Measurements from ENCODE around the gene CSTB. TPM values are rescaled to one million over a fixed set of nuclear protein-coding genes. Genes with fewer than 3 reads are reported as not detected.

The CSTB gene
- total RNA-seq, 1 experiment from 2014 or later, result 48.2 TPM

GRCh38 chr21:43797925-43798715 lies 22.0 kb upstream of the CSTB start:
- in situ Hi-C loops (cut with HindIII; ENCODE audit: low pct_unique_long_range_greater_than_20kb, low sequenced_read_pairs), result no loop called here
- DNase-seq (ENCODE audit: low read depth, low spot score), result no peak

- in situ Hi-C loops (cut with HindIII; ENCODE audit: low pct_unique_long_range_greater_than_20kb, low sequenced_read_pairs), result no loop called here
- DNase-seq (ENCODE audit: low read depth, low spot score), result no peak
Measured at GRCh38 chr21:43797415-43797814, 21.3 kb upstream of the CSTB start.

GRCh38 chr21:43794857-43795256 lies 18.7 kb upstream of the CSTB start:
- no peak for DNase-seq (ENCODE audit: low read depth, low spot score)
- in situ Hi-C loops (cut with HindIII; ENCODE audit: low pct_unique_long_range_greater_than_20kb, low sequenced_read_pairs), result no loop called here

- in situ Hi-C loops (cut with HindIII; ENCODE audit: low pct_unique_long_range_greater_than_20kb, low sequenced_read_pairs), result no loop called here
- no peak for DNase-seq (ENCODE audit: low read depth, low spot score)
Measured at GRCh38 chr21:43794311-43794710, 18.2 kb upstream of the CSTB start.

GRCh38 chr21:43793243-43793642 lies 17.1 kb upstream of the CSTB start:
- in situ Hi-C loops (cut with HindIII; ENCODE audit: low pct_unique_long_range_greater_than_20kb, low sequenced_read_pairs), result no loop called here
- no peak for DNase-seq (ENCODE audit: low read depth, low spot score)

GRCh38 chr21:43792406-43792805 lies 16.3 kb upstream of the CSTB start:
- in situ Hi-C loops (cut with HindIII; ENCODE audit: low pct_unique_long_range_greater_than_20kb, low sequenced_read_pairs), result no loop called here
- no peak for DNase-seq (ENCODE audit: low read depth, low spot score)

GRCh38 chr21:43790010-43790524 lies 14.0 kb upstream of the CSTB start:
- DNase-seq (ENCODE audit: low read depth, low spot score), result no peak
- in situ Hi-C loops (cut with HindIII; ENCODE audit: low pct_unique_long_range_greater_than_20kb, low sequenced_read_pairs), result no loop called here

- peak; percentile 81 for DNase-seq (ENCODE audit: low read depth, low spot score)
- in situ Hi-C loops (cut with HindIII; ENCODE audit: low pct_unique_long_range_greater_than_20kb, low sequenced_read_pairs), result no loop called here
Measured at GRCh38 chr21:43789276-43790009, 13.3 kb upstream of the CSTB start, which contains the start of gene RRP1. Gene RRP1, plus strand, starts transcription at chr21:43789577. Its CDS starts 53 bp downstream, at chr21:43789630.

GRCh38 chr21:43786807-43787440 lies 10.8 kb upstream of the CSTB start:
- DNase-seq (ENCODE audit: low read depth, low spot score), result no peak
- in situ Hi-C loops (cut with HindIII; ENCODE audit: low pct_unique_long_range_greater_than_20kb, low sequenced_read_pairs), result no loop called here

GRCh38 chr21:43786300-43786806 lies 10.2 kb upstream of the CSTB start:
- no peak for DNase-seq (ENCODE audit: low read depth, low spot score)
- in situ Hi-C loops (cut with HindIII; ENCODE audit: low pct_unique_long_range_greater_than_20kb, low sequenced_read_pairs), result no loop called here

- DNase-seq (ENCODE audit: low read depth, low spot score), result no peak
- in situ Hi-C loops (cut with HindIII; ENCODE audit: low pct_unique_long_range_greater_than_20kb, low sequenced_read_pairs), result no loop called here
Measured at GRCh38 chr21:43785134-43785533, 9.0 kb upstream of the CSTB start.

- no peak for DNase-seq (ENCODE audit: low read depth, low spot score)
- in situ Hi-C loops (cut with HindIII; ENCODE audit: low pct_unique_long_range_greater_than_20kb, low sequenced_read_pairs), result no loop called here
Measured at GRCh38 chr21:43783098-43783700, 7.1 kb upstream of the CSTB start.

GRCh38 chr21:43782431-43783097 lies 6.5 kb upstream of the CSTB start:
- no peak for DNase-seq (ENCODE audit: low read depth, low spot score)

GRCh38 chr21:43781846-43782245 lies 5.7 kb upstream of the CSTB start:
- in situ Hi-C loops (cut with HindIII; ENCODE audit: low pct_unique_long_range_greater_than_20kb, low sequenced_read_pairs), result no loop called here
- no peak for DNase-seq (ENCODE audit: low read depth, low spot score)

More at GRCh38 chr21:43782431-43783097, 6.5 kb upstream of the CSTB start:
- in situ Hi-C loops (cut with HindIII; ENCODE audit: low pct_unique_long_range_greater_than_20kb, low sequenced_read_pairs), result no loop called here

- in situ Hi-C loops (cut with HindIII; ENCODE audit: low pct_unique_long_range_greater_than_20kb, low sequenced_read_pairs), result no loop called here
- no peak for DNase-seq (ENCODE audit: low read depth, low spot score)
Measured at GRCh38 chr21:43779660-43780059, 3.6 kb upstream of the CSTB start.

GRCh38 chr21:43778469-43779335 lies 2.6 kb upstream of the CSTB start:
- peak; percentile 55 for DNase-seq (ENCODE audit: low read depth, low spot score)
- in situ Hi-C loops (cut with HindIII; ENCODE audit: low pct_unique_long_range_greater_than_20kb, low sequenced_read_pairs), result no loop called here

Measured in SK-MEL-5 (cell line).